Measurements from ENCODE around the gene VPS4B. TPM values are rescaled to one million over a fixed set of nuclear protein-coding genes. Genes with fewer than 3 reads are reported as not detected.

The VPS4B gene
- total and polyA plus RNA-seq, 8 donors: 4.8 to 37.2 (median 26.5) TPM

- ATAC-seq (no peak), FAIRE-seq (no peak)
- 45 to 50% methylated on average over 1 of the region's 1 CpG for WGBS, 2 donors
Measured at GRCh38 chr18:63407734-63408133, 14.5 kb downstream of the VPS4B start.

GRCh38 chr18:63405986-63406385 lies 16.3 kb downstream of the VPS4B start:
- DNase-seq (peak in 4 of 6 donors; percentile 43 to 70 (median 57)), FAIRE-seq (no peak), ATAC-seq (peak; percentile 65 to 85 (median 72))
- H3K9me3 ChIP-seq: no peaks in the 10 kb centered on the region
- H3K36me3 ChIP-seq: peaks cover 2 to 35% (median 16%) of the 10 kb centered on the region in 3 donors
- no peak overlapping the region for H3K27ac ChIP-seq
- intact Hi-C loops (cut with DNase I): no loop called here
- TF ChIP-seq CTCF (IDR thresholded peaks at IDR 0.05): no peak
- WGBS, 2 donors: 32 to 45% methylated on average over 3 of the region's 3 CpGs
- peaks cover 0 to 2% (median 0%) of the 10 kb centered on the region in 3 donors for H3K4me1 ChIP-seq
- no peak overlapping the region for H3K4me3 ChIP-seq
- H3K27me3 ChIP-seq: no peaks in the 10 kb centered on the region

More at GRCh38 chr18:63407734-63408133, 14.5 kb downstream of the VPS4B start:
- intact Hi-C loops (cut with DNase I): no loop called here
- peaks cover 0 to 2% (median 0%) of the 10 kb centered on the region in 3 donors for H3K4me1 ChIP-seq
- no peak overlapping the region for H3K27ac ChIP-seq
- no peaks in the 10 kb centered on the region for H3K9me3 ChIP-seq
- no peak for TF ChIP-seq CTCF (IDR thresholded peaks at IDR 0.05)
- no peaks in the 10 kb centered on the region for H3K27me3 ChIP-seq
- no peak for DNase-seq
- no peak overlapping the region for H3K4me3 ChIP-seq
- H3K36me3 ChIP-seq: peaks cover 0 to 29% (median 10%) of the 10 kb centered on the region in 3 donors

- TF ChIP-seq CTCF (IDR thresholded peaks at IDR 0.05): no peak
- no peak for ATAC-seq
Measured at GRCh38 chr18:63402246-63403162, 19.8 kb downstream of the VPS4B start.

GRCh38 chr18:63399300-63399699 lies 23.0 kb downstream of the VPS4B start:
- no peak overlapping the region for H3K4me3 ChIP-seq
- WGBS, 2 donors: 89 to 93% methylated on average over 3 of the region's 3 CpGs
- H3K27ac ChIP-seq: no peak overlapping the region
- no peaks in the 10 kb centered on the region for H3K9me3 ChIP-seq
- no peak for TF ChIP-seq CTCF (IDR thresholded peaks at IDR 0.05)
- H3K36me3 ChIP-seq: peaks cover 8 to 57% (median 30%) of the 10 kb centered on the region in 3 donors
- no peaks in the 10 kb centered on the region for H3K27me3 ChIP-seq
- DNase-seq (no peak), FAIRE-seq (peak; percentile 34), ATAC-seq (no peak)
- intact Hi-C loops (cut with DNase I): no loop called here
- no peaks in the 10 kb centered on the region for H3K4me1 ChIP-seq

More at GRCh38 chr18:63402246-63403162, 19.8 kb downstream of the VPS4B start:
- FAIRE-seq: no peak
- peaks cover 0 to 2% (median 0%) of the 10 kb centered on the region in 3 donors for H3K4me1 ChIP-seq
- DNase-seq: no peak
- intact Hi-C loops (cut with DNase I): no loop called here
- H3K27ac ChIP-seq: no peak overlapping the region
- H3K4me3 ChIP-seq: no peak overlapping the region
- 82 to 84% methylated on average over 8 of the region's 8 CpGs for WGBS, 2 donors
- H3K36me3 ChIP-seq: peaks cover 2 to 32% (median 30%) of the 10 kb centered on the region in 3 donors
- no peaks in the 10 kb centered on the region for H3K9me3 ChIP-seq
- no peaks in the 10 kb centered on the region for H3K27me3 ChIP-seq

GRCh38 chr18:63397349-63397748 lies 24.9 kb downstream of the VPS4B start:
- ATAC-seq (no peak), DNase-seq (no peak), FAIRE-seq (no peak)
- Histone ChIP-seq H3K36me3 (peaks cover 6 to 54% (median 16%) of the 10 kb centered on the region in 3 donors), H3K27me3 (no peaks in the 10 kb centered on the region), H3K27ac (no peak overlapping the region), H3K9me3 (no peaks in the 10 kb centered on the region), H3K4me3 (no peak overlapping the region), H3K4me1 (no peaks in the 10 kb centered on the region)
- intact Hi-C loops (cut with DNase I): no loop called here
- WGBS, 2 donors: 95% methylated on average over 1 of the region's 1 CpG
- TF ChIP-seq CTCF (IDR thresholded peaks at IDR 0.05): no peak

Data from pancreas (tissue), 10 donors.